Melanocyte of skin (primary cell): ENCODE data around the gene ERCC6L. TPM values are rescaled to one million over a fixed set of nuclear protein-coding genes. Genes with fewer than 3 reads are reported as not detected.

Experiments used
- small RNA-seq, 2 donors: library from RNA; depleted of rRNA; stranded (forward); fragments of <200 nt; gene quantifications; one replicate each; pipeline ENCODE3, GENCODE V24; 2012
- total RNA-seq, 2 donors: library from RNA; depleted of rRNA; stranded (reverse); fragments of >200 nt; gene quantifications; 2 replicates each; pipeline ENCODE4 v1.2.3, GENCODE V29; 2012

The ERCC6L gene, protein sequence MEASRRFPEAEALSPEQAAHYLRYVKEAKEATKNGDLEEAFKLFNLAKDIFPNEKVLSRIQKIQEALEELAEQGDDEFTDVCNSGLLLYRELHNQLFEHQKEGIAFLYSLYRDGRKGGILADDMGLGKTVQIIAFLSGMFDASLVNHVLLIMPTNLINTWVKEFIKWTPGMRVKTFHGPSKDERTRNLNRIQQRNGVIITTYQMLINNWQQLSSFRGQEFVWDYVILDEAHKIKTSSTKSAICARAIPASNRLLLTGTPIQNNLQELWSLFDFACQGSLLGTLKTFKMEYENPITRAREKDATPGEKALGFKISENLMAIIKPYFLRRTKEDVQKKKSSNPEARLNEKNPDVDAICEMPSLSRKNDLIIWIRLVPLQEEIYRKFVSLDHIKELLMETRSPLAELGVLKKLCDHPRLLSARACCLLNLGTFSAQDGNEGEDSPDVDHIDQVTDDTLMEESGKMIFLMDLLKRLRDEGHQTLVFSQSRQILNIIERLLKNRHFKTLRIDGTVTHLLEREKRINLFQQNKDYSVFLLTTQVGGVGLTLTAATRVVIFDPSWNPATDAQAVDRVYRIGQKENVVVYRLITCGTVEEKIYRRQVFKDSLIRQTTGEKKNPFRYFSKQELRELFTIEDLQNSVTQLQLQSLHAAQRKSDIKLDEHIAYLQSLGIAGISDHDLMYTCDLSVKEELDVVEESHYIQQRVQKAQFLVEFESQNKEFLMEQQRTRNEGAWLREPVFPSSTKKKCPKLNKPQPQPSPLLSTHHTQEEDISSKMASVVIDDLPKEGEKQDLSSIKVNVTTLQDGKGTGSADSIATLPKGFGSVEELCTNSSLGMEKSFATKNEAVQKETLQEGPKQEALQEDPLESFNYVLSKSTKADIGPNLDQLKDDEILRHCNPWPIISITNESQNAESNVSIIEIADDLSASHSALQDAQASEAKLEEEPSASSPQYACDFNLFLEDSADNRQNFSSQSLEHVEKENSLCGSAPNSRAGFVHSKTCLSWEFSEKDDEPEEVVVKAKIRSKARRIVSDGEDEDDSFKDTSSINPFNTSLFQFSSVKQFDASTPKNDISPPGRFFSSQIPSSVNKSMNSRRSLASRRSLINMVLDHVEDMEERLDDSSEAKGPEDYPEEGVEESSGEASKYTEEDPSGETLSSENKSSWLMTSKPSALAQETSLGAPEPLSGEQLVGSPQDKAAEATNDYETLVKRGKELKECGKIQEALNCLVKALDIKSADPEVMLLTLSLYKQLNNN
- total RNA-seq = 1 to 10 TPM; 2.8 to 8.7 TPM

GRCh38 chrX:72238721-72239475, at the start of gene ERCC6L:
Gene ERCC6L, minus strand, starts transcription at chrX:72239027. Its CDS starts 116 bp downstream, at chrX:72238911.

GRCh38 chrX:72181178-72182125, 57.4 kb downstream of the ERCC6L start, which contains the start of gene PIN4:
Gene PIN4, plus strand, starts transcription at chrX:72181757. Its CDS starts 29 bp downstream, at chrX:72181786.

Small RNAs within 50 kb of the gene (small RNA-seq; reads per million reads assigned to genes)
- gene RF00019 = 0 reads per million in 2 donors

Other genes with a start within 250 kb of the ERCC6L start
- gene RTL5, start 107.1 kb downstream of the ERCC6L start, total RNA-seq = under 1 TPM; under 0.01 to 0.69 TPM
- 1 to 10 TPM; 5.7 to 7.2 TPM for gene PIN4, start 57.3 kb downstream of the ERCC6L start, total RNA-seq
- gene RPS4X, start 38.2 kb upstream of the ERCC6L start, total RNA-seq = 100 to 1,000 TPM; 355 to 584 TPM
- gene CITED1, start 66.9 kb upstream of the ERCC6L start, total RNA-seq = 10 to 100 TPM in 1 of 2 donors, 1 to 10 TPM in 1; 5.3 to 25.1 TPM